NCI-H82 (cell line): Measurements from ENCODE around the gene RNASE8.

Experiments used
- DNase-seq: peaks from one replicate; lab custom pipeline; 2025; lab: John Stamatoyannopoulos, UW

Gene RNASE8

DNA sequence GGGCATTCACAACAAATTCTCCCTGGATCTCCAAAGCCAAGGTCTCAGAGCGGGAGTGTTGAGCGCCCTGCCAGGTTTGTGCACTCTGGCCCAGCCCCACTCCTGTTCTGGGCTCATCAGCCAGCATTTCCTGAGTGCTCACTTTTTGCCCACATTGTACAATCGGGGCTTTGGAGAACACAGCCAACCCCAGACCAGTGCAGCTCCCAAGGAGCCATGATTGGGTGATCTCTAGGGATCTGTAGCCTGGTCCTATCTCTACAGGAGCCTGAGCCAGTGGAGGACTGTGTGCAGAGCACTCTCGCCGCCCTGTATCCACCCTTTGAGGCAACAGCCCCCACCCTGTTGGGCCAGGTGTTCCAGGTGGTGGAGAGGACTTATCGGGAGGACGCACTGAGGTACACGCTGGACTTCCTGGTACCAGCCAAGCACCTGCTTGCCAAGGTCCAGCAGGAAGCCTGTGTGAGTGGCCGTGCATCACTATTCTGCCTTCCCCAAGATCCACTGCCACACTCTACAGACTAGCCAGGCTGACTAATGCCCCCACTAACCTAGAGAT is 15.2 kb downstream of the RNASE8 start:
- no peak for DNase-seq

GRCh38 chr14:21073921-21074320 is 16.3 kb downstream of the RNASE8 start:
- no peak for DNase-seq

- no peak for DNase-seq
Observed at GRCh38 chr14:21074398-21075272, 17.0 kb downstream of the RNASE8 start.

- DNase-seq, result no peak
Observed at GRCh38 chr14:21075719-21076437, 18.3 kb downstream of the RNASE8 start.

DNA sequence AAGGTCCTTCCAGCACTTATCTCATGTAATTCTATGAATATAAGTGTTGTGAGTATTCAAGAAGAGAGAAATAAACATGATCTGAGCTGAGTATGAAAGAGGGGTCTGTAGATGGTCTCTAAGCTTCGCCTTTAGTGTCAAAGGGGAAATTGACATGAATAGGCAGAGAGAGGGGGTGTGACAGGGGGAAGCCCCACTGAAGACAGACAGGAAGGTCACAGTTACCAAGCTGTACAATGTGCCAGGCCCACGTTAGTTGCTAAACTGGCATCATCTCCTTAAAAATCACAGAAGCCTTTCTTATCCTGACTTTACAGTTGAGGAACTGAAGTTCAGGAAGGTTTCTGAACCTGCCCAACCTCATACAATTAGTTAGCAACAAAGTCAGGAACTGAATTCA is 20.1 kb downstream of the RNASE8 start:
- no peak for DNase-seq

DNA sequence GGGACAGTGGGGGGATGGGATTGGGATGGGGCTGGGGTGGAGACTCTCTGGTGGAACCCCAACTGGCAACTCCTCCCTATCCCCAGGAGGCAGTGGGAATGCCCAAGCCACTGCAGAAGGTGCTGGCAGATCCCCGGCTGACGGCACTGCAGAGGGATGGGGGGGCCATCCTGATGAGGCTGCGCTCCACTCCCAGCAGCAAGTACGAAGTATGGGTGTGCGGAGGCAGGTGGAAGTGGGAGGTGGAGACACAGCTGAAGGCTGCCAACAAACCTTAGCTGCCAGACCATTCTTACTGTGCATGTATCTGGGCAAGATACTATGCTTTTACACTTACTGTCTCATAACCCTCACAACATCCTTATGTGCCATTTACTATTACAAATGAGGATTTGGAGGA is 20.7 kb downstream of the RNASE8 start:
- DNase-seq, result no peak

- no peak for DNase-seq
Observed at GRCh38 chr14:21078726-21079125, 21.1 kb downstream of the RNASE8 start.

GRCh38 chr14:21081521-21082142 is 24.0 kb downstream of the RNASE8 start:
- DNase-seq, result no peak

DNA sequence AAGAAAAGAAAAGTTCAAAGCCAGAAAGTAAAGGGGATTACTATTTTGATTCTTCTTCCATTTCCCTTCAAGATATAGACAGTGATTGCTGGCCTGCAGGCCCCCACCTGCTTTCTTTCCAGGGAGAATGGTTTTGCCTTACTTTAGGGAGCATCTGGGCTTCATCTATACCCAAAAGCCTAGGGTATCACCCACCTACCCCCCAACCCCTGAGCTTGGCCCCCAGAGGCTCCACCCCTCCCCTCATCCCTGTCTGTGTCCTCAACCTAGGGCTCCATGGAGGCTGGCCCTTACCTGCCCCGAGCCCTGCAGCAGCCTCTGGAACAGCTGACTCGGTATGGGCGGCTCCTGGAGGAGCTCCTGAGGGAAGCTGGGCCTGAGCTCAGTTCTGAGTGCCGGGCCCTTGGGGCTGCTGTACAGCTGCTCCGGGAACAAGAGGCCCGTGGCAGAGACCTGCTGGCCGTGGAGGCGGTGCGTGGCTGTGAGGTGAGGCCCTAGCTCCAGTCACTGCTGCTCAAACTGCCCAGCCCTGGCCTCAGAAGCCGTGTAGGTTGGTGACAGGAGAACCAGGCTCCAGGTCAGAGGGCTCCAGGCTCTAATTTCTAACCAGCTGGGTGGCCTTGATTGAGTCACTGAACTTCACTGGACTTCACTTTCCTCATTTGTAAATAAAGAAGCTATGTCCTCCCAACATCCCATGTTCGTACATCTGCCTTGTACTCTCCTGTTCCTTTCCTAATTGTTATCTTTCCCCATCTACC is 26.1 kb downstream of the RNASE8 start:
- DNase-seq, result no peak

GRCh38 chr14:21084396-21084795 is 26.8 kb downstream of the RNASE8 start:
- no peak for DNase-seq

- DNase-seq, result no peak
Observed at GRCh38 chr14:21084998-21085853, 27.6 kb downstream of the RNASE8 start.

DNA sequence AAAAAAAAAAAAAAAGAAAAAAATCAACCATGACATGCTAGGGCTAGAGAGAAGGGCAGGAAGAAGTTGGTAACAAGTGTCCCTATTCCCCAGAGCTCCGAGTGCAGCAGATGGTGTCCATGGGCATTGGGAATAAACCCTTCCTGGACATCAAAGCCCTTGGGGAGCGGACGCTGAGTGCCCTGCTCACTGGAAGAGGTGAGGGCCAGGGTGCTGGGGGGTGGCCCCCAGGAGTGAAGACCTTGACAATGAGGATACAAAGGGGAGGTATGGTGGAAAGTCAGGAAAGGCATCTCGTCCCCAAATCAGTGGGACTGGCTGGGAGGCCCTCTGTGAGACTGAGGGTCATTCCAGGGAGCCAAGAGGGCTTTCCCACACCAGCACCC is 29.3 kb downstream of the RNASE8 start:
- no peak for DNase-seq

- peak; percentile 48 for DNase-seq
Observed at GRCh38 chr14:21087294-21088091, 29.9 kb downstream of the RNASE8 start.

DNA sequence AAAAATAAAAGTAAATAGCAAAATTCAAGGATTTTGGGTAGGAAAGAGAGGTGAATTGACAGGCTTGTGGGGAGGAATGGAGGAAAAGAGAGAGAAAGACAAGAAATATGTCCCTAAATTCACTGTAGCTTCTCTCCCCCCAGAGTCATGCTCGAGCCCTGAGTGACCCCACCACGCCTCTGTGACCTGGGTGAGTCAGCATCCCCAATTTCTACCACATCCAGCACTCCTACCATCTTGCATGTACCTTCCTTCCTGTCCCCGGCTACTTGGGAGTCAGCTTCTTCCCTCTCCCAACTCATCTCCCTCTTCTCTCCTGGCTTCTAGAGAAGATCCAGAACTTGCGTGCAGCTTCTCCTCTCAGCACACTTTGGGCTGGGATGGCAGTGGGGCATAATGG is 31.1 kb downstream of the RNASE8 start:
- no peak for DNase-seq

DNA sequence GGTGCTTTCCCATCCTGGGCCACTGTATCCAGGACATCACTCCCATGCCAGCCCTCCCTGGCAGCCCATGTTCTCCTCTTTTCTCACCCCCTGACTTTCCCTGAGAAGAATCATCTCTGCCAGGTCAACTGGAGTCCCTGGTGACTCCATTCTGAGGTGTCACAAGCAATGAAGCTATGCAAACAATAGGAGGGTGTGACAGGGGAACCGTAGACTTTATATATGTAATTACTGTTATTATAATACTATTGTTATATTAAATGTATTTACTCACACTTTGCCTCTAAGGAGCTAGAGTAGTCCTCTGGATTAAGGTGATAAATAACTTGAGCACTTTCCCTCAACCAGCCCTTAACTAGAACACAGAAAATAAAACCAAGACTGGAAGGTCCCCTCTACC is 31.6 kb downstream of the RNASE8 start:
- no peak for DNase-seq

DNA sequence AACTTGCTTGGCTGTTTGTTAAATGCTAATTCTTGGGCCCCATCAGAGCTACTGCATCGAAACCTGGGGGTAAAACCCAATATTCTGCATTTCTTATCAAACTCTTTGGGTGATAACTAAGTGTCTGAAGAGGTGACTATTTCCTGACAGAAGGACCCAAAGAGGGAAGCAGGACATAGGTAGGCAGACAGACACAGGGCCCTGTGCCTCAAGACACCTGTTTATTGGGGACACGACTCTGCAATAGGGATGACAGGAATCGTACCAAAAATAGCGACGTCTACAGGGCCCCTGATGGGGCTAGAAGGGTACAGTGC is 32.2 kb downstream of the RNASE8 start:
- DNase-seq, result no peak

GRCh38 chr14:21090194-21090939 is 32.7 kb downstream of the RNASE8 start:
- DNase-seq, result peak; percentile 36

DNA sequence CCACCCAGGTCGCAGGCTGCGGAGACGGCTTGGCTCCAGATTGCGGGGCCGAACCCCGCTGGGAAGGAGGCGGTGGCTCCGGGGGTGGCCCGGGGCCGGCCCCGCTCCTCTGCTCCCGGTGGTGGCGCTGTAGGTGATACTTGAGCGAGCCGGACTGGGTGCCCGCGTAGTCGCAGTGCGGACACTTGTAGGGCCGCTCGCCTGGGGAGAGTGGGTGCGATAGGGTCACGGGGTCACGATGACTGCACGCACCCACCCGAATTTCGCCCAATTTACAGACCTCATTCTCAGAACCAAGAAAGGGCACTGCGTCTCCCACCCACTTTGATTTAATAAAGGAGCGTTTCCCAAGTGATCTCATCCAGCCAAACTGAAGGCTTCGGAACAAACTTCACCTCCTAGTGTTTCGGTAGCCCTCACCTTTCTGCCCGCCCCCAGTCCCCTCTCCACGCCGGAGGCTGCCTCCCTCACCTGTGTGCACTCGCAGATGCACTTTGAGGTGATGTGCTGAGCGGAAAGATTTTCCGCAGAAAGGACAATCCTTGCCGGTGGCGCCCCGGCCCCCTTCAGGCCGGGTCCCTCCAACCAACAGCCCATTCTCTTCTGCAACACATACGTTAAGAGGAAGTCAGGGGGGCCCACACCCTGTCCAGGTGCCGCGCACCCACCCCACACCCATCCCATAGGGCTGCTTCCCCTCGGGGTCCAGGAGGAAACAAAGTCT is 33.5 kb downstream of the RNASE8 start:
- DNase-seq, result no peak

- no peak for DNase-seq
Observed at GRCh38 chr14:21091821-21092272, 34.2 kb downstream of the RNASE8 start.
